T-helper 17 cell (primary cell): ENCODE results near the gene CDC42SE2. TPM values are rescaled to one million over a fixed set of nuclear protein-coding genes. Genes with fewer than 3 reads are reported as not detected.
"Not testable (repeated sequence)": the region's sequence is repeated elsewhere in the genome, so short reads cannot be mapped to it uniquely, and the experiment has no call there.

ENCODE experiments used
- ATAC-seq: fragments of 150-1000 bp; cut with Tn5 transposase; 2 replicates; pipeline ENCODE4 v1.10.0; 2021; ENCODE audit warnings: mild to moderate bottlenecking, moderate library complexity
- DNase-seq, 3 donors: peaks; one replicate each; pipeline versions ENCODE4 v3.0.0 to v3.0.0-alpha.2; 2020 to 2021
- H3K9me3 ChIP-seq: one replicate; pipeline ENCODE4 v1.7.0; 2013; ENCODE audit warnings: low read length, mild to moderate bottlenecking; ENCODE audit not compliant: control insufficient read depth, poor library complexity, severe bottlenecking
- H3K27ac Mint-ChIP-seq: one replicate; pipeline ENCODE4 v1.8.0; 2022; ENCODE audit warnings: mild to moderate bottlenecking, moderate library complexity, mixed read lengths
- H3K27me3 Mint-ChIP-seq: one replicate; pipeline ENCODE4 v1.8.0; 2022; ENCODE audit warnings: mixed read lengths
- H3K36me3 Mint-ChIP-seq: one replicate; pipeline ENCODE4 v1.8.0; 2022; ENCODE audit warnings: low read depth, mixed read lengths
- H3K4me1 Mint-ChIP-seq: one replicate; pipeline ENCODE4 v1.8.0; 2022; ENCODE audit warnings: mild to moderate bottlenecking, mixed read lengths
- H3K4me3 Mint-ChIP-seq: one replicate; pipeline ENCODE4 v1.8.0; 2022; ENCODE audit warnings: mild to moderate bottlenecking, moderate library complexity, mixed read lengths
- total RNA-seq, 4 donors: library from RNA in 2 of 4; stranded (reverse) in 2 of 4; gene quantifications; one replicate each; pipeline ENCODE4 v1.2.3 and lab custom pipeline; 2022 to 2026

Gene CDC42SE2
- total RNA-seq, 2 donors from 2014 or later: 215 to 245 TPM

DNA sequence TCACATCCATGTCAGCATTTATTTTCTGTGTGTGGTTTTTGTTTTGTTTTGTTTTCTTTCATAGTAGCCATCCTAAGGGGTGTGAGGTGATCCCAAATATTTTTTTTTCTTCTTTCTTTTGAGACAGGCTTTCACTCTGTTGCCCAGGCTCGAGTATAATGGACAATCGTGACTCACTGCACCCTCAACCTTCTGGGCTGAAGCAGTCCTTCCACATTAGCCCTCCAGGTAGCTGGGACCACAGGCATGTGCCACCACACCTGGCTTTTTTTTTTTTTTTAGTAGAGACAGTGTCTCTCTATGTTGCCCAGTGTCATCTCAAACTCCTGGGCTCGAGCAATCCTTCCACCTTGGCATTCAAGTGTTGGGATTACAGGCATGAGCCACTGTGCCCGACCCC lies 59.1 kb downstream of the CDC42SE2 start:
- no peaks in the 10 kb centered on the region for H3K36me3 Mint-ChIP-seq
- peak overlapping the region; percentile 75 for H3K4me3 Mint-ChIP-seq
- H3K4me1 Mint-ChIP-seq: peaks cover 40% of the 10 kb centered on the region
- peak overlapping the region; percentile 89 for H3K27ac Mint-ChIP-seq
- H3K9me3 ChIP-seq: no peaks in the 10 kb centered on the region
- DNase-seq (no peak), ATAC-seq (peak; percentile 29)
- H3K27me3 Mint-ChIP-seq: no peaks in the 10 kb centered on the region

GRCh38 chr5:131323378-131323777 lies 59.5 kb downstream of the CDC42SE2 start:
- H3K27me3 Mint-ChIP-seq: no peaks in the 10 kb centered on the region
- no peak overlapping the region for H3K4me3 Mint-ChIP-seq
- ATAC-seq (no peak), DNase-seq (no peak)
- no peaks in the 10 kb centered on the region for H3K9me3 ChIP-seq
- peaks cover 43% of the 10 kb centered on the region for H3K4me1 Mint-ChIP-seq
- peak overlapping the region; percentile 89 for H3K27ac Mint-ChIP-seq
- no peaks in the 10 kb centered on the region for H3K36me3 Mint-ChIP-seq

DNA sequence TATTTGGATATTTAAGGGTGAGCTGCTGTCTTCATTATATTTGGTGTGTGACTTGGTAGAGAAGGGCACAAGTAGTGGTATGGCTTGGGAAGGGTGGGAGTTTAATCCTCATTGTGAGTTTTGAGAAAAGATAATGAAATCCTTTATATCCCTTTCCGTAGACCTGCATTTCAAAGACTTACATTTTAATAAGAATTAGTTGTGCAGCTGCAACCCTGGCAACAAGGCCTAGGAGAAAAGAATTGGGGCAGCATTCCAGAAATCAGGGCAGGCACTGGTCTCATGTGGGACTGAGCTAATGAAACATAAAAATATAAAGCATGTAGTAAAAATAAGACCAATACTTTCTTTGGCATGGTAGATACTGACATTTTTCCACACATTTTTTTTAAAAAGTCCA lies 60.5 kb downstream of the CDC42SE2 start:
- no peaks in the 10 kb centered on the region for H3K27me3 Mint-ChIP-seq
- DNase-seq: no peak
- H3K4me3 Mint-ChIP-seq: no peak overlapping the region
- H3K36me3 Mint-ChIP-seq: no peaks in the 10 kb centered on the region
- H3K27ac Mint-ChIP-seq: peak overlapping the region; percentile 89
- H3K4me1 Mint-ChIP-seq: peaks cover 50% of the 10 kb centered on the region
- no peaks in the 10 kb centered on the region for H3K9me3 ChIP-seq
- ATAC-seq: no peak

DNA sequence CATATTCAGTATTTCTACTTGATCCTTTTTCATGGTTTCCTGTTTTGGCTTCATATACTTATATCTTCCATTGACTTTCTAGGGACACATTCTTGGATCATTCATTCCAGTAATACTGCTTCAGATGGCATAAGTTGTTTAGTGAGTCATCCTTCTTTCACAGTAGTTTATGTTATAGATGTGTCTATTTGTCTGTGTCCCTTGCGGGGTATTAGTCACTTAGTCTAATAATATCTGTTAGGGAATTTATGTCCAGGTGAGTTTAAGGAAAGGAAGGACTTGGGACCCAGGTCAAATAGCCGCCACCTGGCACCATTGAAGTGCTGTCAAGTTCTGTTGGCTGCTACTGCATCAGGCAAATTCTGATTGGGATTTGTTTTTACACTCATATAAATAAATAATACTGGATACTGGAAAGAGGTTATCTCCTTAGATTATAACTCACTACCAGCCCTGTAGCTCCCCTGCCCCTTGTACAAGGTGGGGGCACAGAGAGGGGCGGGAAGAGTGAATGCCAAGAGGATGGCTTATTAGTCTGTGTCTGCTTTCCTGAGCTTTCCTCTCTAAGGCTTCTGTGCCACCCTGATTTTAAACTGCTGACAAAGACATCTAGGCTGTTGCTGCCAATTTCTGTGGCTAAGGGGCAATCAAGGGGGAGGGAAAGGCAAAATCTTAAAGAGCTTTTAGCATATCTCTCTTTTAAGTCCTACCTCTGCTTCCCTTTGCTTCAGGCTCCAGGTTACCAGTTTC lies 64.9 kb downstream of the CDC42SE2 start:
- Mint-ChIP-seq H3K4me3 (peak overlapping the region; percentile 60), H3K27ac (peak overlapping the region; percentile 87), H3K4me1 (peaks cover 42% of the 10 kb centered on the region), H3K36me3 (no peaks in the 10 kb centered on the region), H3K27me3 (no peaks in the 10 kb centered on the region)
- H3K9me3 ChIP-seq: no peaks in the 10 kb centered on the region
- ATAC-seq: peak; percentile 23
- DNase-seq: no peak

- no peaks in the 10 kb centered on the region for H3K9me3 ChIP-seq
- ATAC-seq: no peak
- H3K27ac Mint-ChIP-seq: peak overlapping the region; percentile 87
- no peak for DNase-seq
- no peaks in the 10 kb centered on the region for H3K36me3 Mint-ChIP-seq
- H3K27me3 Mint-ChIP-seq: no peaks in the 10 kb centered on the region
- H3K4me3 Mint-ChIP-seq: no peak overlapping the region
- peaks cover 44% of the 10 kb centered on the region for H3K4me1 Mint-ChIP-seq
Measured at GRCh38 chr5:131329286-131329560, 65.4 kb downstream of the CDC42SE2 start.

DNA sequence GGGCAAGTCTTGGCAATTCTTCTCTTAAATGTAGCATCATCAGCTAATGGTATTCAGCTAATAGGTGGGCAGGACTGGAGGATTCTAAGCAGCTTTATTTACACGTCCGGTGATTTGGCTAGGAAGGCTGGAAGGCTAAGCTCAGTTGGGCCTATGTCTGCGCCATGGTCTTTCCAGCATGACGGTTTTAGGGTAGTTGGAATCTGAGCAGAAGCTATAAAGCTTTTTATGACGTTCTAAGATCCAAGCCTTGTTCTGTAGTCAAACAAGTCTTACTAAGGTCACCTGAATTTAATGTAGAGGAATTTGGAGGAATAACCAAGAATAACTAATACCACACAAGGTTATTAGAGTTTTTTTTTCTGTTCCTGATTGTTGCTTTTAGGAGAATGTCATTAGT lies 66.2 kb downstream of the CDC42SE2 start:
- no peaks in the 10 kb centered on the region for H3K36me3 Mint-ChIP-seq
- ATAC-seq: no peak
- peak overlapping the region; percentile 87 for H3K27ac Mint-ChIP-seq
- no peaks in the 10 kb centered on the region for H3K27me3 Mint-ChIP-seq
- H3K4me3 Mint-ChIP-seq: no peak overlapping the region
- no peaks in the 10 kb centered on the region for H3K9me3 ChIP-seq
- peaks cover 48% of the 10 kb centered on the region for H3K4me1 Mint-ChIP-seq
- DNase-seq: no peak

DNA sequence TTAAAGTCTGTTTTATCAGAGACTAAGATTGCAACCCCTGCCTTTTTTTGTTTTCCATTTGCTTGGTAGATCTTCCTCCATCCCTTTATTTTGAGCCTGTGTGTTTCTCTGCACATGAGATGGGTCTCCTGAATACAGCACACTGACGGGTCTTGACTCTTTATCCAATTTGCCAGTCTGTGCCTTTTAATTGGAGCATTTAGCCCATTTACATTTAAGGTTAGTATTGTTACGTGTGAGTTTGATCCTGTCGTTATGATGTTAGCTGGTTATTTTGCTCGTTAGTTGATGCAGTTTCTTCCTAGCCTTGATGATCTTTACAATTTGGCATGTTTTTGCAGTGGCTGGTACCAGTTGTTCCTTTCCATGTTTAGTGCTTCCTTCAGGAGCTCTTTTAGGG lies 71.9 kb downstream of the CDC42SE2 start:
- Mint-ChIP-seq H3K4me3 (peak overlapping the region; percentile 77), H3K4me1 (peaks cover 44% of the 10 kb centered on the region), H3K27ac (peak overlapping the region; percentile 78)
- DNase-seq, H3K36me3 Mint-ChIP-seq, H3K9me3 ChIP-seq, ATAC-seq, H3K27me3 Mint-ChIP-seq: not testable (repeated sequence)

DNA sequence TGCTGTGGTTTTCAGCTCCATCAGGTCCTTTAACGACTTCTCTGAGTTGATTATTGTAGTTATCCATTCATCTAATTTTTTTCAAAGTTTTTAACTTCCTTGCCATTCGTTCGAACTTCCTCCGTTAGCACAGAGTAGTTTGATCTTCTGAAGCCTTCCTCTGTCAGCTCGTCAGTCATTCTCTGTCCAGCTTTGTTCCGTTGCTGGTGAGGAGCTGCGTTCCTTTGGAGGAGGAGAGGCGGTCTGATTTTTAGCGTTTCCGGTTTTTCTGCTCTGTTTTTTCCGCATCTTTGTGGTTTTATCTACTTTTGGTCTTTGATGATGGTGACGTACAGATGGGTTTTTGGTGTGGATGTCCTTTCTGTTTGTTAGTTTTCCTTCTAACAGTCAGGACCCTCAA lies 72.9 kb downstream of the CDC42SE2 start:
- H3K9me3 ChIP-seq, H3K36me3 Mint-ChIP-seq, H3K27me3 Mint-ChIP-seq, DNase-seq: not testable (repeated sequence)
- Mint-ChIP-seq H3K4me3 (peak overlapping the region; percentile 77), H3K27ac (peak overlapping the region; percentile 78), H3K4me1 (peaks cover 52% of the 10 kb centered on the region)
- peak; percentile 30 for ATAC-seq

- DNase-seq: peak in 1 of 3 donors; percentile 42
- H3K36me3 Mint-ChIP-seq, H3K27me3 Mint-ChIP-seq, H3K9me3 ChIP-seq: not testable (repeated sequence)
- ATAC-seq: peak; percentile 21
- Mint-ChIP-seq H3K27ac (peak overlapping the region; percentile 78), H3K4me1 (peaks cover 50% of the 10 kb centered on the region), H3K4me3 (peak overlapping the region; percentile 77)
Measured at GRCh38 chr5:131337240-131338050, 73.6 kb downstream of the CDC42SE2 start.

DNA sequence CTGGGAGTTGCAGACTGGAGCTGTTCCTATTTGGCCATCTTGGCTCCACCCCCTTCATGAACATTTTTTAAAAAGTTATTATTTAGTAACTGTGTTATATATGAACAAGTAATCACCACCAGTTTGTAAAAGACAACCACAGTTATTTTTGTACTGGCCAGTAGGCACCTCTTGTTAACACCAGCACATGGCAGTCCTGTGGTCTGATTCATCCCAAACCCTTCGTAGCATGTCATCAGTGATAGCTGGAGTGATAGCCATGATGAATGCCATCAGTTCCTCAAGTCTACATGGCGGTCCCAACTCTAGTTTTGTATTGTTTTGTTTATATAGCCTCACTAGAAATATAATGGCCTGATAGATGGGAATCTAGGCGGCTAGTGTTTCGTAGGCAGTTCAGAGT lies 74.2 kb downstream of the CDC42SE2 start:
- H3K4me1 Mint-ChIP-seq: peaks cover 50% of the 10 kb centered on the region
- DNase-seq (no peak), ATAC-seq (peak; percentile 35)
- H3K4me3 Mint-ChIP-seq: peak overlapping the region; percentile 77
- peak overlapping the region; percentile 78 for H3K27ac Mint-ChIP-seq
- H3K27me3 Mint-ChIP-seq: no peaks in the 10 kb centered on the region
- H3K9me3 ChIP-seq: no peaks in the 10 kb centered on the region
- peaks cover 1% of the 10 kb centered on the region for H3K36me3 Mint-ChIP-seq

DNA sequence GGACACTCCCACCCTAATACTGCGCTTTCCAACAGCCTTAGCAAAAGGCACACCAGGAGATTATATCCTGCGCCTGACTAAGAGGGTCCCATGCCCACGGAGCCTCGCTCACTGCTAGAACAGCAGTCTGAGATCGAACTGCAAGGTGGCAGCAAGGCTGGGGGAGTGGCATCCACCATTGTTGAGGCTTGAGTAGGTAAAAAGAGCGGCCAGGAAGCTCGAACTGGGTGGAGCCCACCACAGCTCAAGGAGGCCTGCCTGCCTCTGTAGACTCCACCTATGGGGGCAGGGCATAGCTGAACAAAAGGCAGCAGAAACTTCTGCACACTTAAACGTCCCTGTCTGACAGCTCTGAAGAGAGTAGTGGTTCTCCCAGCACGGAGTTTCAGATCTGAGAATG lies 80.4 kb downstream of the CDC42SE2 start:
- H3K36me3 Mint-ChIP-seq, ATAC-seq, DNase-seq, H3K9me3 ChIP-seq, H3K27me3 Mint-ChIP-seq: not testable (repeated sequence)
- Mint-ChIP-seq H3K4me3 (peak overlapping the region; percentile 63), H3K4me1 (peaks cover 41% of the 10 kb centered on the region), H3K27ac (peak overlapping the region; percentile 89)

DNA sequence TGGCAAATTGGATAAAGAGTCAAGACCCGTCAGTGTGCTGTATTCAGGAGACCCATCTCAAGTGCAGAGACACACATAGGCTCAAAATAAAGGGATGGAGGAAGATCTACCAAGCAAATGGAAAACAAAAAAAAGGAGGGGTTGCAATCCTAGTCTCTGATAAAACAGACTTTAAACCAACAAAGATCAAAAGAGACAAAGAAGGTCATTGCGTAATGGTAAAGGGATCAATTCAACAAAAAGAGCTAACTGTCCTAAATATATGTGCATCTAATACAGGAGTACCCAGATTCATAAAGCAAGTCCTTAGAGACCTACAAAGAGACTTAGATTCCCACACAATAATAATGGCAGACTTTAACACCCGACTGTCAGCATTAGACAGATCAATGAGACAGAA lies 82.4 kb downstream of the CDC42SE2 start:
- not testable (repeated sequence) for H3K9me3 ChIP-seq, H3K27me3 Mint-ChIP-seq, DNase-seq, ATAC-seq, H3K36me3 Mint-ChIP-seq
- H3K4me3 Mint-ChIP-seq: peak overlapping the region; percentile 31
- peak overlapping the region; percentile 59 for H3K27ac Mint-ChIP-seq
- H3K4me1 Mint-ChIP-seq: peaks cover 40% of the 10 kb centered on the region

DNA sequence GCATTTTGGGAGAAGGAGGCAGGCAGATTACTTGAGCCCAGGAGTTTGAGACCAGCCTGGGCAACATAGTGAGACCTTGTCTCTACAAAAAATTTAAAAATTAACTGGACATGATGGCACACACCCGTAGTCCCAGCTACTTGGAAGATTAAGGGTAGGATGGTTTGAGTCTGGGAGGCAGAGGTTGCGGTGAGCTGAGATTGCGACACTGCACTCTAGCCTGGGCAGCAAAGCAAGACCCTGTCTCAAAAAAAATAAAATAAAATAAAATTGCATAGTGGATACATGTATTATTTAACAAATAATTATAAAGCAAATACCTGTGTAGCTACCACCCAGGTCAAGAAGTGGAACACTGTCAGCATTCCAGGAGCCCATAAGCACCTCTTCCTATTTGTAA lies 90.1 kb downstream of the CDC42SE2 start:
- H3K9me3 ChIP-seq: no peaks in the 10 kb centered on the region
- no peaks in the 10 kb centered on the region for H3K27me3 Mint-ChIP-seq
- DNase-seq (no peak), ATAC-seq (no peak)
- H3K4me3 Mint-ChIP-seq: no peak overlapping the region
- H3K36me3 Mint-ChIP-seq: peaks cover 5% of the 10 kb centered on the region
- H3K27ac Mint-ChIP-seq: peak overlapping the region; percentile 95
- H3K4me1 Mint-ChIP-seq: peaks cover 40% of the 10 kb centered on the region
